Gastroesophageal sphincter (tissue), 4 donors: Measurements from ENCODE around the gene FAM193A. TPM values are rescaled to one million over a fixed set of nuclear protein-coding genes. Genes with fewer than 3 reads are reported as not detected.

Source experiments
- ATAC-seq: fragments of 150-250 bp; one replicate; pipeline ENCODE4 v1.9.1; 2016; ENCODE audit warnings: mild to moderate bottlenecking, moderate library complexity
- H3K27ac ChIP-seq, 4 donors: fragments of 200-600 bp; sonication (generic) in 3 of 4; 1 replicate in 3 of 4; 2 replicates in 1 of 4; pipeline ENCODE4 v1.5.1; 2016 to 2019
- H3K27me3 ChIP-seq: fragments of 200-600 bp; sonication (generic); one replicate; pipeline ENCODE4 v1.5.1; 2019
- H3K36me3 ChIP-seq, 2 donors: fragments of 200-600 bp; sonication (generic); one replicate each; pipeline ENCODE4 v1.5.1; 2019; ENCODE audit warnings: control low read depth in 1 of 2
- H3K4me1 ChIP-seq, 3 donors: fragments of 200-600 bp; sonication (generic); 1 replicate in 2 of 3; 2 replicates in 1 of 3; pipeline ENCODE4 v1.5.1; 2016 to 2019; ENCODE audit warnings: control low read depth in 2 of 3
- H3K4me3 ChIP-seq, 2 donors: fragments of 200-600 bp; sonication (generic); one replicate each; pipeline ENCODE4 v1.5.1; 2019; ENCODE audit warnings: mild to moderate bottlenecking in 1 of 2, moderate library complexity in 1 of 2
- H3K9me3 ChIP-seq, 3 donors: fragments of 200-600 bp; sonication (generic); one replicate each; pipeline ENCODE4 v1.5.1; 2017 to 2019; ENCODE audit warnings: control low read depth in 2 of 3
- EP300 ChIP-seq: sonication (generic); formaldehyde crosslinking; IDR thresholded peaks from one replicate; pipeline ENCODE4 v1.6.1; 2017; ENCODE audit warnings: antibody characterized with exemption, mild to moderate bottlenecking
- POLR2A ChIP-seq, 2 donors: fragments of 450-650 bp; IDR thresholded peaks; one replicate each; pipeline ENCODE4 v1.6.1; 2017; ENCODE audit warnings: antibody characterized with exemption in 2 of 2, mild to moderate bottlenecking in 2 of 2, moderate library complexity in 1 of 2
- POLR2AphosphoS5 ChIP-seq: sonication (generic); formaldehyde crosslinking; IDR thresholded peaks from one replicate; pipeline ENCODE4 v1.6.1; 2017; ENCODE audit warnings: antibody characterized with exemption
- WGBS, 2 donors: methylation state at CpG; one replicate each; pipeline ENCODE4 v1.1.5; 2018; ENCODE audit warnings: low coverage in 1 of 2; 5-methylcytosine and 5-hydroxymethylcytosine counted together
- total RNA-seq, 4 donors: library from RNA; depleted of rRNA; stranded (reverse); fragments of >200 nt; gene quantifications; one replicate each; pipeline ENCODE4 v1.1.0, GENCODE V29; 2016
- TF ChIP-seq, protein P1 (sequence below), 4 experiments: fragments of 200-600 bp in 2 of 4; fragments of 450-650 bp in 2 of 4; sonication (generic) in 1 of 4; IDR thresholded peaks; one replicate each; pipeline ENCODE4 v1.5.1; 2017 to 2019; ENCODE audit warnings: antibody characterized with exemption in 4 of 4, mild to moderate bottlenecking in 2 of 4, moderate library complexity in 2 of 4

Gene FAM193A
- total RNA-seq, 4 donors from 2014 or later = 24.5 to 35.6 (median 30.2) TPM

DNA sequence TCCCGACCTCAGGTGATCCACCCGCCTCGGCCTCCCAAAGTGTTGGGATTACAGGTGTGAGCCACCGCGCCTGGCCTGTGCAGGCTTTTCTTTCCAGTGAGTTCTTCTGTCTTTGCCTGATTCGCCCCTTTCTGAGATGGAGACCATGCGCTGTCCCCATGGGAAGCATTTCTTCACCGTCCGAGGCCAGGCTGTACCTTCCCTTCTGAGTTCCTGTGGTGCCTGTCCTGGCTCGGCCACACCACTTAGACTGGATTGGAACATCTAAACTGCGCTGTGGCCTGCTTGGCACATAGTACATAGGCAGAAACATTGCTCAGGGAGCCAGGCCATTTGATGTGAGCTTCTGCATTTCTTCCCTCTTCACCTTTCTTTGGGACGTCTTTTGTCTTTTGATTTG, 23.7 kb downstream of the FAM193A start:
- peaks cover 0 to 54% (median 3%) of the 10 kb centered on the region in 3 donors for H3K4me1 ChIP-seq
- no peak overlapping the region for H3K4me3 ChIP-seq
- H3K9me3 ChIP-seq = no peaks in the 10 kb centered on the region
- 91 to 100% methylated on average over 1 to 6 of the region's 12 CpGs for WGBS, 2 donors
- no peaks in the 10 kb centered on the region for H3K27me3 ChIP-seq
- H3K27ac ChIP-seq = no peak overlapping the region
- no peak for ATAC-seq
- H3K36me3 ChIP-seq = no peaks in the 10 kb centered on the region
- TF ChIP-seq, protein P1, sequence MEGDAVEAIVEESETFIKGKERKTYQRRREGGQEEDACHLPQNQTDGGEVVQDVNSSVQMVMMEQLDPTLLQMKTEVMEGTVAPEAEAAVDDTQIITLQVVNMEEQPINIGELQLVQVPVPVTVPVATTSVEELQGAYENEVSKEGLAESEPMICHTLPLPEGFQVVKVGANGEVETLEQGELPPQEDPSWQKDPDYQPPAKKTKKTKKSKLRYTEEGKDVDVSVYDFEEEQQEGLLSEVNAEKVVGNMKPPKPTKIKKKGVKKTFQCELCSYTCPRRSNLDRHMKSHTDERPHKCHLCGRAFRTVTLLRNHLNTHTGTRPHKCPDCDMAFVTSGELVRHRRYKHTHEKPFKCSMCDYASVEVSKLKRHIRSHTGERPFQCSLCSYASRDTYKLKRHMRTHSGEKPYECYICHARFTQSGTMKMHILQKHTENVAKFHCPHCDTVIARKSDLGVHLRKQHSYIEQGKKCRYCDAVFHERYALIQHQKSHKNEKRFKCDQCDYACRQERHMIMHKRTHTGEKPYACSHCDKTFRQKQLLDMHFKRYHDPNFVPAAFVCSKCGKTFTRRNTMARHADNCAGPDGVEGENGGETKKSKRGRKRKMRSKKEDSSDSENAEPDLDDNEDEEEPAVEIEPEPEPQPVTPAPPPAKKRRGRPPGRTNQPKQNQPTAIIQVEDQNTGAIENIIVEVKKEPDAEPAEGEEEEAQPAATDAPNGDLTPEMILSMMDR (IDR thresholded peaks at IDR 0.05) = no peak
- TF ChIP-seq POLR2A (IDR thresholded peaks at IDR 0.05) (no peak), EP300 (no peak)

DNA sequence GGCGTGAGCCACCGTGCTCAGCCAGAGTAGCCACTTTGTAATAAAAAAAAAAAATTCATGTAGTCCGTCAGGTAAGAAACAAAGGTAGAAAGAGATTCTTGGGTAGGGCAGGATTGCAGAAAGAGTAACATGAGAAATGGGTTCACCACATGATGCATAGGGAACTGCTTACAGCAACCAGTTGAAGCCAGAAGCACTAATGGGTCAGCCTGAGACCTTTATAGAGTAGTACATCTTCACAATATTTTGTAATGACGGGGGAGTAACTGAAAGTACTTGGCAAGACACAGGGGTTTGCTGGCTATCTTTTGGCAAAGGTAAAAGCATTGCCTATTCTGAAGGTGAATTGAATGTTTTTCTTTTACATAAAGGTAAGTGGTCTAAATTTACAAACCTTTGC, 29.1 kb downstream of the FAM193A start:
- Histone ChIP-seq H3K27ac (no peak overlapping the region), H3K27me3 (no peaks in the 10 kb centered on the region), H3K4me3 (no peak overlapping the region), H3K9me3 (no peaks in the 10 kb centered on the region), H3K4me1 (peaks cover 0 to 47% (median 2%) of the 10 kb centered on the region in 3 donors), H3K36me3 (no peaks in the 10 kb centered on the region)
- 59% methylated on average over 2 of the region's 4 CpGs; no CpG with 5 or more reads in 1 of the 2 donors for WGBS, 2 donors
- TF ChIP-seq POLR2AphosphoS5 (no peak), POLR2A (IDR thresholded peaks at IDR 0.05) (no peak), EP300 (no peak)
- TF ChIP-seq, protein P1 (IDR thresholded peaks at IDR 0.05) = no peak
- no peak for ATAC-seq

DNA sequence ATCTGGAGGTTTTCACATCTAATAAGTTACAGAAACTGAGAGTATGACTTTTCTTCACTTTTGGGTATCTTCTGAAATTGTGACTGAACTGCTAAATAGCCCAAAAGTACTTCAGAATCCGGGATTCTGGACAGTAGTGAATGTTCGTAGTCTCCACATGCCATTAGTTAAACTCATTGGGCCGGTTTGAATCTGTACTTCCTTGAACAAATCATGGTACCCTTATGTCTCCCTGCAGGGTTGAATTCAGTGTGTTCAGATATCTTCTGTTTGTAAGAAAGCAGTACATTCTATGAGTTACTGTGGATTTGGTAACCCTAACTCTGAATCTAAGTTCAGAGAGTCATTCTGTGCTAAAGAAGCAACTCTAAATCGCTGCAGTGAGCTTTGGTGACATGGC, 33.6 kb downstream of the FAM193A start:
- Histone ChIP-seq H3K27ac (peak overlapping the region in 1 of 4 donors; percentile 16), H3K4me1 (peaks cover 0 to 62% (median 22%) of the 10 kb centered on the region in 3 donors), H3K4me3 (no peak overlapping the region), H3K27me3 (no peaks in the 10 kb centered on the region), H3K36me3 (no peaks in the 10 kb centered on the region), H3K9me3 (no peaks in the 10 kb centered on the region)
- ATAC-seq = no peak
- WGBS, 2 donors = 75 to 88% methylated on average over 4 of the region's 4 CpGs
- TF ChIP-seq POLR2A (IDR thresholded peaks at IDR 0.05) = no peak
- TF ChIP-seq EP300 = no peak
- TF ChIP-seq, protein P1 (IDR thresholded peaks at IDR 0.05) = no peak

DNA sequence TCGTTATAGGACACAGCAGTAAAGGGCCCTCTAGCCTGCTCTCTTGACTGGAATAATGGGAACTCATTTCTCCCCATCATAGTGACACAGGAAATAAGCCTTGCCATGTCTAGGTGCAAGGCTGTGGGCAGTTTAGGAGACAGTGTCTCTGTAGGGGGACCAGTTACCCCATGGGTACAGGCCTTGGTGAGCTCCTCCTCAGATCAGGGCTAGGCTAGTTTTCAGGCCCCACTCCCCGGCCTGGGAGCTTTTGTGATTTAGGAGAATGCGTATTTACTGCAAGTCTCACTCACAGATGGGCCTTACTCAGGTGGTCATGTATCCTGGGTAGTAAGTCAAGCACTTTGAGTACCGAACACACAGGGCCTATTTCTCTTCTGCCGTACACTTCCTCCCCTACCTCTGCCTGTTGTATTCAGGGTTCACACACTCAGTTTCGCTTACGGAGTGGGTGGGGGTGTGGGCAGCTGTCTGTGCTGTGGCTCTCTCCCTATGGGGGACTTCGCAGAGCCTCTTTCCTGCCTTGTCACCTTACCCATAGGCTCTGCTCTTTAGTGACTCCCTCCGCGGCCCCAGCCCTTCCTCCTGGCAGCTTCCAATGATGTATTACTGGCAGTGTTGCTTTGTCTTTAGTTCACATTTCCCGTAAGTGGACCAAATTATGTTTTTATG, 34.2 kb downstream of the FAM193A start:
- peak; percentile 73 for ATAC-seq
- 58 to 91% methylated on average over 4 to 10 of the region's 11 CpGs for WGBS, 2 donors
- Histone ChIP-seq H3K27ac (peak overlapping the region in 3 of 4 donors; percentile 16 to 56 (median 23)), H3K36me3 (peaks cover 0 to under 1% of the 10 kb centered on the region in 2 donors), H3K9me3 (no peaks in the 10 kb centered on the region), H3K4me1 (peaks cover 0 to 62% (median 22%) of the 10 kb centered on the region in 3 donors), H3K27me3 (no peaks in the 10 kb centered on the region), H3K4me3 (no peak overlapping the region)
- TF ChIP-seq POLR2AphosphoS5 = peak; percentile 46
- no peak for TF ChIP-seq EP300
- TF ChIP-seq POLR2A (IDR thresholded peaks at IDR 0.05) = no peak
- TF ChIP-seq, protein P1 (IDR thresholded peaks at IDR 0.05) = no peak

DNA sequence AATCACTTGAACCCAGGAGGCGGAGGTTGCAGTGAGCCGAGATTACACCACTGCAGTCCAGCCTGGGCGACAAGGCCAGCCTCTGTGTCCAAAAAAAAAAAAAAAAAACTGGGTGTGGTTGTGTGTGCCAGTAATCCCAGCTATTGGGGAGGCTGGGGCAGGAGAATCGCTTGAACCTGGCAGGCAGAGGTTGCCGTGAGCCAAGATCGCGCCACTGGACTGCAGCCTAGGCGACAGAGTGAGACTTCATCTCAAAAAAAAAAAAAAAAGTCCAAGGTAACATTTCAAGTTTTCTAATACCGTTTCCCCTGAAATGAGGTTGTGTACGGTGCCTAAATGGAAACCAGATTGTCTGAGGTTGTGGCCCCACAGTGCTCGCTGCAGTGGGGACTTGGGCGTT, 35.6 kb downstream of the FAM193A start:
- Histone ChIP-seq H3K4me1 (peaks cover 0 to 62% (median 22%) of the 10 kb centered on the region in 3 donors), H3K36me3 (peaks cover 0 to 7% of the 10 kb centered on the region in 2 donors), H3K9me3 (no peaks in the 10 kb centered on the region), H3K4me3 (no peak overlapping the region), H3K27me3 (no peaks in the 10 kb centered on the region), H3K27ac (no peak overlapping the region)
- WGBS, 2 donors = 88 to 91% methylated on average over 7 to 9 of the region's 12 CpGs
- no peak for ATAC-seq
- TF ChIP-seq, protein P1 (IDR thresholded peaks at IDR 0.05) = no peak
- TF ChIP-seq POLR2AphosphoS5 (no peak), EP300 (no peak), POLR2A (IDR thresholded peaks at IDR 0.05) (no peak)
